ENCODE results near the gene TEKTIP1.

Gene TEKTIP1

DNA sequence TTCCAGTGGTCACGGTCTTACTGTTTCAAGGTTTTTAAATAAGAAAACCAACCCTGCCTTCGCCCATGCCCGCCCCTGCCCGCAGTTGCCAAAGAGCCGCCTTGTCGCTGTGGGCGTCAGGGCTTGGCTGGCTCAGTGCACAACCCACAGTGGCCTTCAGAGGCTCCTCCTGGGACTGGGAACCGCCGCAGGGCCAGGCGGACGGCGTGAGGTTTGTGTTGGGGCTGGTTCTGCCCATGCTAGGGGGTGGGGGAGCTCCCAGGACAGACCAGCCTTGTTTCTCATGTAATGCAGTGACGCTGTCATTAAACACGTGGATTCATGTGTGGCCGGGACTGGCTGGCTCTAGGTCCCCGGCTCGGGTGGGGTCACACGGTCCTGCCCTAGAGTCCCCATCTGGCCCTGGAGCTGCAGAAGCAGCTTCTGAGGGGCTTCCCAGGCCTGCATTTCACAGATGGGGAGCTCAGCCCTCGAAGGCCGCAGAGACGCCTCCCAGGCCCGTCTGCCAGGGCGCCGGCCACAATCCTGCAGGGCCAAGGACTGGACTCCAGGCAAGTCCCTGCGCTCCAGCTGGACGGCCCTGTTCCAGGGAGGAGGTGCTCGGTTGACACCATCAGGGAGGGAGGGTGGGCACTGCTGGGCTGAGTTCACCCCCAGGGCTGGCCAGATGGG is 2.4 kb upstream of the TEKTIP1 start:
- in situ Hi-C loops (cut with MboI; ENCODE audit: low sequenced_read_pairs) = no loop called here

DNA sequence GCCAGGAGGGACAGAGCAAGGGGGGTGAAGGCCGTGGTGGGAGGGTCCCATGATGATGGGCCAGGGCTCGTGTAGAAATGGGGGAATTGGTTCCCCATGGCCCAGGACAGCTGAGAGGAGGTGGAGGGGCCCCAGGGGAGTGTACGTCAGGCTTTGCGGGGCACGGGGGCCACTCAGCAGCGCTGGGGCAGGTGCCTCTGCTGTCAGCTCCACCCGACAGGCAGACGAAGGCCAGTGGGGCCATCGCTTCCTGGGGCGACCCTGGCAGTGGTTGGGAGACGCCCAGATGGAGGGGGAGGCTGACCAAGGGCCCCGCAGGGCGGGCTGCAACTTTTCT is 1.9 kb upstream of the TEKTIP1 start:
- in situ Hi-C loops (cut with MboI; ENCODE audit: low sequenced_read_pairs) = no loop called here

DNA sequence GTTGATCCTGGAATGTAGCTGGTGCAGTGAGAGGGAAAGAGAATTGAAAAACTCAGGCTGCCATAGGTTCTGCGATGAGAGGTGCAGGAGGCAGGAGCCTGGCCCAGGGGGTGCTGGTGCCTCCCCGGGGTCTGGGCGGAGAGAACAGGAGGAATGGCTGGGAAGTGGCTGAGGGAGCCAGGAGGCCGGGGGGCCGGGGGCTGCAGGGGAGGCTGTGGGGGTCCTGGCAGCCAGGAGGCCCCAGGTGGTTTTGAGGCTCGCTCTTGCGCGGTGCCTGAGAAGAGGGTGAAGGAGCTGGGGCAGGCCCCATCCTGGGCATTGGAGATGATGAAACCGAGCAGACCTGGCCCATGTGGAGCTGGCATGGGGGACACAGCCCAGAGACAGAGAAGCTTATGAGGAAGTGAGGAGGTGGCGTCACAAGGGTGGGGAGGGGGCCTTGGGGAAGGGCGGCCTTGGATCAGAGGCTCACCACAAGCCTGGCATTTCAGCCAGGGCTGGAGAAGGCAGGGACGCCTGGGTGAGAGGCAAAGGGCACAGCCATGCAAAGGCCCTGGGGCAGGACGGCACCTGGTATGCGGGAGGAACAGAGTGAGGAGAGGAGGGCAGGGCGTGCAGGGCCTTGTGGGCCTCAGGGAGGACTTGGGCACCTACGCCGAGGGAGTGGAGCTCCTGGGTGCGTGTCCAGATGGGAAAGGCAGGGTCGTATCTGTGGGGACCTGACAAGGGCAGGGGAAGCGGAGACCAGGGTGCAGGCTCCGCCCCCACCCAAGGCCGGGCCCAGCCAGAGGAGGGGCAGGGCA is 1.3 kb upstream of the TEKTIP1 start:
- in situ Hi-C loops (cut with MboI; ENCODE audit: low sequenced_read_pairs) = no loop called here

DNA sequence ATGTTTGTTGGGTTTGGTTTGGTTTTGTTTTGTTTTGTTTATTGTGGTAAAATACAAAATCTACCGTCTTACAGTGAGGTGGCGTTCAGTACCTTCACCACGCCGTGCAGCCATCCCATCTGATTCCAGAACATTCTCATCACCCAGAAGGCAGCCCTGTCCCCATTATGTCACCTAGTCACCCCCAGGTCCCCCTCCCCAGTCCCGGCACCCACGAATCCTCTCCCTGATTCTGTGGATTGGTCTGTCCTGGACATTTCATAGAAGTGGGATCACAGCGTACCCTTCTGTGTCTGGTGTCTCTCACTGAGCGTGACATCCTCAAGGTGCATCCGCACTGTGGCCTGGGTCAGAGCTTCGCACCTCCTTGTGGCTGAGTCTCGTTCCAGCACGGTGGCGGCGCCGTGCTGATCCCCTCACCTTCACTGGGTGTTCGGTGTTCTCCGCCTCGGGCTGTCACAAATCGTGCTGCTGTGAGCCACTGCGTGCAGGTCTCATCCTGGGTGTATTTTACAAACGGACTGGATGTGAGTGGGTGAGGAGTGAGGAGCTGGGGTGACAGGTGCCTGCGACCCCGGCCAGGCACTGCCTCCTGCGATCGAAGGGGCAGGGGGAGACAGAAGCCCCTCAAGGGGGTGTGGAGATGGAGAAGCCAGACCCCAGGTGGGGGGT is 580 bp upstream of the TEKTIP1 start:
- in situ Hi-C loops (cut with MboI; ENCODE audit: low sequenced_read_pairs) = no loop called here

DNA sequence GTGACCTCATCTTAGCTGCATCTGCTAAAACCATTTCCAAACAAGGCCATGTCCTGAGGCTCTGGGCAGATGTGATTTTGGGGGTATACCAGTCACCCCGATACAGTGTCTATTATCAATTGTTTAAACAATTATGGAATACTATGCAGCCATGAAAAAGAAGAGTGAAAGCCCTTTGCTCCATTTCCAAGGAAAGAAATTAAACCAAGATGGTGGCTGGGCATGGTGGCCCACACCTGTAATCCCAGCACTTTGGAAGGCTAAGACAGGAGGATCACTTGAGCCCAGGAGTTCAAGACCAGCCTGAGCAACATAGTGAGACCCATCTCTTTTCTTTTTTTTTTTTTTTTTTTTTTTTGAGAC is 763 bp downstream of the TEKTIP1 start:
- in situ Hi-C loops (cut with MboI; ENCODE audit: low sequenced_read_pairs) = no loop called here

DNA sequence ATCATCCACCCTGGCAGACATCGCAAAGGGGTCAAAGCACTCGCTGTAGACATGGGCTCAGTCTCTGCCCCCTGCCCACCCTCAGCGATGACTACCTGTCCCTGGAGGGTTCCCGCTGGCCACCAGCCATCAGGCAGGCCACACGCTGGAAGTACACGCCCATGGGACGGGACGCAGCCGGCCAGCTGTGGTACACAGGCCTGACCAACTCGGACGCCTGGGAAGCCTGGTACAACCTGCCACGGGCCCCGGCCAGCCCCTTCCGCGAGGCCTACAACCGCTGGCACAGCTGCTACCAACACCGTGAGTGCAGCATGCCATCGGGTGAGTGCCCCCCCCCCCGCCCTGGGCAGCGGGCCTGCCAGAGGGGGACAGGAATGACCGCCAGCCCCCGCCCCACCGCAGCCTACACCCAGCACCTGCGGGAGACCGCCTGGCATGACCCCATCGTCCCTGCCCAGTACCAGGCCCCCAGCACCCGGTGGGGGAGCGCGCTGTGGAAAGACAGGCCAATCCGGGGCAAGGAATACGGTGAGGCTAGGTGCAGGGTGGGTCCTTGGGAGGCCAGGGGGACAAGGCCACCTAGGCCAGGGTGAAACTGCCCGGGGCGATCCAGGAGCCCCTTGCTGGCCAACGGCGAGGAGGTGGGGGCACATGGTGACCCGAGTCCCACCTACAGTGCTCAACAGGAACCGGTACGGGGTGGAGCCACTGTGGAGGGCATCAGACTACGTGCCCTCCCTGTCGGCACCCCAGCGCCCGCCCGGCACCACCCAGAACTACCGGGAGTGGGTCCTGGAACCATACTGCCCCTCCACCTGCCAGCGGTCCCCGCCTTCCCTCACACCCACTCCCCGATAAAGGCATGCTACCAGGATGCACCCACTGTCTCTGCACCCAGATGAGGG is 4.4 kb downstream of the TEKTIP1 start:
- in situ Hi-C loops (cut with MboI; ENCODE audit: low sequenced_read_pairs) = no loop called here

DNA sequence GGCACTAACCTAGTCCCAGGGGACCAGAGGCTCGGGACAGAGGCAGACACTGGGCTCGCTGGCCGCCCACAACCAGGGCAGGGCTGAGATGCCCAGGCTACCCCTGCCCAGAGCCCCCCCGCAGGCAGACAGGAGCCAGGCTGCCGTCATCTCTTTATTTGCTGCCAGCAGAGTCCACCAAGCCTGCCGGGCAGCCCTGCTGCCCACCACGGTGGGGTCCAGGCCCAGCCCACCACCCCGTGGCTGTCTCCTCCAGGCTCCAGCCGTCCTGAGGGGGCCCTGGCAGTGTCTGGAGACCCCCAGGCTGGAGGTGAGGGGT is 5.0 kb downstream of the TEKTIP1 start:
- in situ Hi-C loops (cut with MboI; ENCODE audit: low sequenced_read_pairs) = no loop called here

DNA sequence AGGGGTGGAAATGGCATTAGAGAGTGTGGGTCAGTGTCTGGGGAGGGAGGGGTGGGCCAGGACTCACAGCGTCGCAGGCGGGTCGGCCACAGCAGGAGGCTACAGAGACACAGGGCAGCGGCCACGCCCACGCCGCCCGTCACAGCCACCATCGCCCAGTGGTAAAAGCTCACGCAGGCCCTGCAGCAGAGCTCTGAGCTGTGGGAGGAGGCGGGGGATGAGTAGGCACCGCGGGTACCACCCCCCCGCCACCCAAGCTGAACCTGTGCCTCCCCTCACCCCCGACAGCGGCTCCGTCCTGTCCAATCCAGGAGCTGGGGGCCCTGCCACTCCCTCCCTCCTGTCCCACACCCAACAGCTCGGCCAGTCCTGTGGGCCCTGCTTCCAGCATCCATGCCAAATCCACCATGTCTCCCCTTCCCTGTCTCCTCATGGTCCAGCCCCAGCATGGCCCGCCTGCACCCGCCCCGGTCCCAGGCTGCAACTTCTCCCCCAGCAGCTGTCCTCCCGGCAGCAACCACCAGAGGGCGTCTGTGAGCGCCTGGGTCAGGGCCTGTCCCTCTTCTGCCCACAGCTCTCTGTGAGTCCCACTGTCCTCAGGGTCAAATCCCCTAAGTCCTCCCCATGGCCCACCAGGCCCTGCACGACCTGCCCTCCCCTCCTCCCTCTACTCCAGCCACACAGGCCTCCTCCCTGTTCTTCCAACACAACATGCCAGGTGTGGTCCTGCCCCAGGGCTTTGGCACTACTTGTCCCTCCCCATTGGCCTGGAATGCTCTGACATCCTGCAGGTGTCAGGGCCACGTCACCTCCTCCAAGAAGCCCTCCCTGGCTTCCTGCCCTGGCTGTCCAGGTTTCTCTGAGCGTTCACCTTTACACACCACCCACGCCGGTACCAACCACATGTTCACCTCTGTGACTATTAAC is 6.0 kb downstream of the TEKTIP1 start:
- in situ Hi-C loops (cut with MboI; ENCODE audit: low sequenced_read_pairs) = no loop called here

DNA sequence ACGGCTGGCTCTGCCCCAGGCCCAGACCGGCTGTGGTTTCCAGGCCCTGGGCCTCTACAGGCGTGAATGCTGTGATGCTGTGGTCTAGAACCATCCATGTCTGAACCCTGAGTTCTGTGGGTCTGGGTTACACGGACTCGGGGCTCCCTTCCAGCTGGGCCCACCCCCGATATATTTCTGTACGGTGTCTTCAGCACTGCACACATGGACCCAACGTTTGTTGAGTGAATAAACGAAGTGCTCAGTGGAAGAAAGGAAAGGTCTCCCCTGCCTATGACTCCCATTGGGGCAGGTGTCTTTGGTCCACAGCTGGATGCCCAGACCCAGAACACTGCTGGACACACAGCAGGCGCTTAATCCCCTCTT is 6.7 kb downstream of the TEKTIP1 start:
- in situ Hi-C loops (cut with MboI; ENCODE audit: low sequenced_read_pairs) = no loop called here

DNA sequence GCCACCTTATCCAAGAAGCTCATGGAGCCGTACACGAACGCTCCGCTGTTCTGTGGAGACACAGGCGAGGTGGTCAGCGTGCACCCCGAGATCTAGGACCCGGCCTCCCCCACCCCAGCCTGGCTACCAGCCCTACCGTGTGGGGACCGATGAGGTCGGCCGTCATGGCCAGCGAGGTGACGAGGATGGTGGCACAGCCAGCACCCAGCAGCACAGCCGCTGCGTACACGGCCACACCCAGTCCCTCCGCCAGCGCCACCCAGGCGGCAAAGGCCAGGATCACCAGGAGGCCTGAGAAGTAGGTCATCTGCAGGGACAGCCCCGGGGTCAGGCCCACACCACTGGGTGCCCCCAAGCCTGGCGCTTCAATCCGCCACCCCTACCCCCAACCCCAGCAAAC is 7.1 kb downstream of the TEKTIP1 start:
- in situ Hi-C loops (cut with MboI; ENCODE audit: low sequenced_read_pairs) = no loop called here

DNA sequence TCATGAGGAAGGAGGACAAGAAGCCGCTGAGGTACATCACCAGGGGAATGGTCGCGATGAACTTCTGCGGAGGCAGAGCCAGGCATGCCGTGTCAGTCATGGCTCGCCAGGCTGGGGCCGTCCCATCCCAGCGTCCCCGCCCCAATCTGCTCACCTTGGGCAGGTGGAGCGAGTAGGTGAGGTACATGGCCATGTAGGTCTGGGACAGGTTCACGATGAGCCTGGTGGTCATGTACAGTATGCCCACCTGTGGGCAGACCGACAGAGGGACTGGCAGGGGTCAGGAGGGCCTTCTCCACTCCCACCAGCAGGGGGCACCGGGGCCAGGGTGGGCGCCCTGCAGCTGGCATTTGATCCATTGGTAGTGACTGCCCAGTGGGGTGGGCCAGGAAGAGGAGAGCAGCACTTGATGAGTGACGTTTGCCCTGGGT is 8.3 kb downstream of the TEKTIP1 start:
- in situ Hi-C loops (cut with MboI; ENCODE audit: low sequenced_read_pairs) = no loop called here

DNA sequence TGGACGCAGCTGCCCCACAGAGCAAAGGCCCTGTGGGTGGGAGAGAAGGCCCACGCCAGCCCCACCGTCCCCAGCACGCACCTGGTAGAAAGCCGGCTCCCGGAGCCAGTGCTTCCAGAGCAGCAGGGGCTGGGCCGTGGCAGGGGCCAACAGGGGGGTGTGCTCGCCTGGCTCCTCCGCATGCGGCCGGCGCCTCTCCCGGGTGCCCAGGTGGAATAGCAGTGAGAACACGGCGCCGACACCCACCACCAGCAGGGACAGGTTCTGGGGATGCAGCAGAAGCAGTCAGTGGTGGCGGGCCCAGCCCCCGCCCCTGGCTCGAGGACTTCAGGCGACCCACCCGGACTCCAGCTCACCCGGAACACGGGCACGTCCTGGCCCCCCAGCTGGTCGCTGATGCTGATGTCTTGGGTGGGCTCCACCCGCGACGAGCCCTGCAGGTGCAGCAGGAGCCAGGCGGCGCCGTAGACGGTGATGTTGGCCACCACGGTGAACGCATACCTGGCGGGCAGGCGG is 8.9 kb downstream of the TEKTIP1 start:
- in situ Hi-C loops (cut with MboI; ENCODE audit: low sequenced_read_pairs) = no loop called here

DNA sequence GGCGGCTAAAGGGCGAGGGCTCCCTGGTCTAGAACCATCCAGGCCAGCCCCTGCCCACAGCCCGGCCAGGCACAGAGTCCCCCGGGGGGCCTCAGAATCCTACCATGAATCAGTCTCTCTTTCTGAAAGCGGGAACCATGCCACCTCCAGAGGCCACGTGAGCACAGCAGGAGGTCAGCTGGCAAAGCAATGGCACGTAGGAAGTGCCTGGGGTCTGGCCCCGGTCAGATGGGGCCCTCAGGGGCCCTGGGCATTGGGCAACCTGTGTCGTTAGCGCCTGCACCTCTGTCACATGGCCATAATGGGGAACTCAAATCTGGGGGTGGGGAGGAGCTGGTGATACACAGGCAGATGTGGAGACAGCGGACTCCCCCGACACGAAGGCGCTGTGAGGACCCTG is 9.6 kb downstream of the TEKTIP1 start:
- in situ Hi-C loops (cut with MboI; ENCODE audit: low sequenced_read_pairs) = no loop called here

DNA sequence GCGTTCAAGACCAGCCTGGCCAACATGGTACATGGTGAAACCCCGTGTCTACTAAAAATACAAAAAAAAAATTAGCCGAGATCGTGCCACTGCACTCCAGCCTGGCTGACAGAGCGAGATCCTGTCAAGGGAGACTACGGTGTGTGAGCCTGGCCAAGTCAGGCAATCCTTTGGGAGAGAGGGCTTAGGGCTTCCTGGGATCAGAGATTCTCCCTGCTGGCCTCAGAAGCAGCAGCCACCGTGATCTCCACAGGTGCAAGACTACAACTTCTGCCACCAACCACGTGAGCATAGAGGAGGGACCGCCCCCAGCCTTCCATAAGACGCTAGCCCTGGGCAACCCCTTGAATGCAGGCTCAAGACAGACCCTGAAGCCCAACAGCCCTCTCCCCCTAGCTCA is 10.8 kb downstream of the TEKTIP1 start:
- in situ Hi-C loops (cut with MboI; ENCODE audit: low sequenced_read_pairs) = no loop called here

DNA sequence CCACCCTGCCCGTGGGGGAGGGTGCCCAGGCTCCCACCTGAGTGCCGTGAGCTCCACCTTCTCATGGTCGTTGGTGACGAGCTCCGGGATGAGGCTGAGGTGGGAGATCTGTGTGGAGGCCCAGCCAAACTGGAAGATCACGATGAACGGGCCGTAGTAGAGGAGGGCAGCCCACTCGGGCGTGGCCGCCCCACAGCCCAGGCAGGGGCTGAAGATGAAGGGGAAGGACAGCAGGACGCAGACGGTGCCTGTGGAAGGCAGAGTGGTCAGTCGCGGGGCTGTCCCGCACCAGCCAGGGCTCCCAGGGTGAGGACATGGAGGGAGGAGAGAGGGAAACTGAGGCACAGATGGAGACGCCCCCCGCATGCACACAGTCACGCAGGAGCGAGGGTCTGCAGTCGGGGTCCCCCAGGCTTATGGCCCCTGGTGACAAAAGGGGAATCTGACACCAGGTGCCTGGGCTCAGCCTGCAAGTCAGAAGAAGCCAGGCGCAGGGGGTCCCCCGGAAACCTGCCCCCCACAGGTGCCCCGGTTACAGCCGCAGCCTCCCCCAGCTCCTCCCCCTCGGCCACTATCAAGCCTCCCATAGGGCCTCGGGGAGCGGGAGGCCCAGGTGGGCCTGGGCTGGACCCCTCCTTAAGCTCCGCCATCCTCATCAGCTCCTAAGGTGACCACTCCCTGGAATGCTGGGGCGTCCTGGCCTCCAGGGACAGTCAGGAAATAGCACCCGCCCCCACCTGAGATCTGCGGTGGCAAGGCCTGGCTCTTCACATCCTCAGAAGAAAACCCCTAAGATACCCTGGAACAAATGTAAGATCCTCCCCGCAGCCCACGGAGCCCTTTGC is 12.2 kb downstream of the TEKTIP1 start:
- in situ Hi-C loops (cut with MboI; ENCODE audit: low sequenced_read_pairs) = no loop called here

DNA sequence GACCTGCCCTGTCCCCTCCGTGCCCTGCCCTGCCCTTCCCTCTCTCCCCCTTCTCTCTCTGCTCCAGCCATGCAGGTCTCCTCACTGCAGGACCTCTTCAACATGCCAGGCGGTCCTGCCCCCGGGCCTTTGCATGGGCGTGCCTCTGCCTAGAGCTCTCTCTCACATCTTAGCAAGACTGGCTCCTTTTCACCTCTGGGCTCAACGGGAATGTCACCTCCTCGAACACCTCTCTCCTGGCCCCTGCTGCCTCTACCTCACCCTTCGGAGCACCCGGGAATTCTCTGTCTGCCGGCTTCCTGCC is 12.8 kb downstream of the TEKTIP1 start:
- in situ Hi-C loops (cut with MboI; ENCODE audit: low sequenced_read_pairs) = no loop called here

DNA sequence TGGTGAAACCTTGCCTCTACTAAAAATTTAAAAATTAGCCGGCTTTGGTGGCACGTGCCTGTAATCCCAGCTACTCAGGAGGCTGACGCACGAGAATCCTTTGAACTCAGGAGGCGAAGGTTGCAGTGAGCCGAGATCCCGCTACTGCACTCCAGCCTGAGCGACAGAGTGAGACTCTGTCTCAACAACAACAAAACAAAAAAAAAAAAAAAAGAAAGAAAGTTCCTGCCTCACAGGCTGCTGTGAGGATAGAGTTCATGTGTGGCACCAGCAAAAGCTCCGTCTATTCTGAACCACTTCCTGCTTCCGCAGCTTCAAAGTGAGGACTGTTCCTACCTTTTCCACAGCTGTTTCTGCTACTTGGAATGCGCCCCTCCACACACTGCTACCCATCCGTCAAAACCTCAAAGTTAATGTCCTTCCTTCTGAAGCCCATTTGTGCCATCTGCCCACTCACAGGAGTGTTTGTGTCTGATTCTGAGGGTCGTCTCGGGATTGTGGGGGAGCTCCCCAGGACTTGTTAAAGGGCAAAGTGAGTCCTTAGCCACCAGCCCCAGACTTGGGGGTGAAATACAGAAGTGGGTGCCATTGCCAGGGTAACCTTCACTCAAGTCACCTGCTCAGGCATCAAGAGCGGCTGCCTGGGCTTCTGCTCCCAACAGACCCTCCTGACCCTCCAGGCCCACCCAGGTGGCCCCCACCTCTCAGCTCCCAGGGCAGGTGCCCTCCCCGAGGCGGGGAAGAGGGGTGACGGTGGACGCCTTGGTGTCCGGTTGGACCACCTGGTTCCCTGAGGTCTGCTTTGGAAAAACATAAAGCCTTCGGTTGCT is 15.5 kb downstream of the TEKTIP1 start:
- in situ Hi-C loops (cut with MboI; ENCODE audit: low sequenced_read_pairs) = no loop called here

DNA sequence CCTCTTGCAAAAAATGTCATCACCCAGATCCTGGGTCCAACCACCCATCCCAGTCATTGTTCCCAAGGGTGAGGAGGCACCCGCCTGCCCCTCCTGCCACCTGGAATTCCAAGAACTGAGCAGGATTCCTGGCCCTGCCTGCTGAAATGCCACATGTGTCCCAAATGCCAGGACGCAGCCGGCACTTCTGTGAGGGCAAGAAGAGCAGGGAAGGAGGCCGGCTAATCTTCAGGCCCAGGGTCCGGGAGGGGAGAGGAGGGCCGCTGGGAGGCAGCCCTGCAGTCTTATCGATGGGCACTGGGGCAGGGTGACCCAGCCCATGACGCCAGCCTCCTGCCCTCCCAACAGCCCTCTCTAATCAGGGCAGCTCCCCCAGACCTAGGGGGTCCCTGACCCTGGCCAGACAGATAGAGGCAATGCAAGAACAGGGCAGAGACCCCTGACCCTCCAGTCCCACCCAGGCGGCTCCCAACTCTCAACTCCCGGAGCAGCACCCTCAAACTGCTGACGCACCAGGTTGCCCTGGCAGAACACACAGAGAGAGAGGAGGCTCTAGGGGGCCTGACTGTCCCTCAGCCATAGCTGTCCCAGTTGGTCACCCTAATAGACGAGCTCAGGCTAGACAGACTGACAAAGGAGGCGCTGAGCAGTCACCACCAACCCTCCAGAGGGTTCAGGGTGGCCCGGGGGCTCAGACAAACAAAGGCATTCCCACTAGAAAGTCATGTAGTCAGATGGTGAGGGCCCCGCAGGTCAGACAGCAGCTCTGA is 16.9 kb downstream of the TEKTIP1 start:
- in situ Hi-C loops (cut with MboI; ENCODE audit: low sequenced_read_pairs) = no loop called here
